GM21515 (cell line): ENCODE measurements around the gene HAT1.

Experiments used
- ATAC-seq: cut with Tn5 transposase; IDR thresholded peaks from one replicate; pipeline ENCODE4 v1.9.1; 2021; ENCODE audit not compliant: unreplicated experiment

HAT1 gene

DNA sequence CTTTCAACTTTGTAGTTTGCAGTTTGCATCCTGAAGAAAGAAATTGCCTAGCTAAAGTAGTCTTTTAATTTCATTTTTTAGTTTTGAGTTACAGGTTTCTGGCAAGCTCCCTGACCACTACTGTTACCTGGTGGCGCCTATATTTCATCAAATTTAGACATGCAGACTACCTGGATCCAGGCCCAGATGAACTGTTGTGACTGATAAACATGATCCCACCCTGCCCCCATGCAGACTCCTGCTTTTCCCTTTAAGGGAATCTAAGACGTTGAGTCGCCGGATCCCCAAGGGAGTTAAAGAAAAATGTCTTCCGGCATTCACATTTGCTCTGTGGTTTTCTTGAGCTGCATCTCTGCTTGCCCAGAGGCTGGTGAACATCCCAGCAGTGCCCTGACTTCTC is 99.7 kb downstream of the HAT1 start:
- ATAC-seq = no peak

DNA sequence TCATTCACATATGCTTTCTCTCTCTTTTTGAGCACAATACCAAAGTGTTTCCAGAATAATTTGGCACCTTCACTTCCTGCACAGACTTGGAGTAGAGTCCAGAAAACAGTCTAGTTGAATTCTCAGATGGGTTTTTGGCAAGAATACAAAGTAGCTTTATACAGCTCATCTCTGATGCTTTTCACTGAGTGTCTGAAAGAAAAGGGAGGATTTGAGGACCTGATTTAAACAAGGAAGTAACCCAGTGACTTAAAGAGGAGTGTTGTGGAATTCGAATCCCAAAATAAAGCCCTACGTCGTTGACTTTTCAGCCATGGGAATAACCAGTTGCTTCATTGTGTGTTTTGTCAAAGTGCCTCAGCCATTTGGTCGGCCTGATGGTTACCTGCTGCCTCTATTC is 109.3 kb downstream of the HAT1 start:
- ATAC-seq = no peak
